HG02970 (cell line): ENCODE data around the gene FAM184B.
A peak's percentile ranks its signal among the peaks of the same experiment; 100 is the strongest.

Source experiments
- ATAC-seq: cut with Tn5 transposase; IDR thresholded peaks from one replicate; pipeline ENCODE4 v1.9.1; 2021; ENCODE audit warnings: mild to moderate bottlenecking, moderate library complexity, moderate number of reproducible peaks; ENCODE audit not compliant: unreplicated experiment, low FRiP score

The FAM184B gene

GRCh38 chr4:17781300-17782287, at the start of gene FAM184B:
FAM184B (minus strand) TSS chr4:17781621; CDS start chr4:17781299, 322 bp downstream.
- no peak for ATAC-seq

DNA sequence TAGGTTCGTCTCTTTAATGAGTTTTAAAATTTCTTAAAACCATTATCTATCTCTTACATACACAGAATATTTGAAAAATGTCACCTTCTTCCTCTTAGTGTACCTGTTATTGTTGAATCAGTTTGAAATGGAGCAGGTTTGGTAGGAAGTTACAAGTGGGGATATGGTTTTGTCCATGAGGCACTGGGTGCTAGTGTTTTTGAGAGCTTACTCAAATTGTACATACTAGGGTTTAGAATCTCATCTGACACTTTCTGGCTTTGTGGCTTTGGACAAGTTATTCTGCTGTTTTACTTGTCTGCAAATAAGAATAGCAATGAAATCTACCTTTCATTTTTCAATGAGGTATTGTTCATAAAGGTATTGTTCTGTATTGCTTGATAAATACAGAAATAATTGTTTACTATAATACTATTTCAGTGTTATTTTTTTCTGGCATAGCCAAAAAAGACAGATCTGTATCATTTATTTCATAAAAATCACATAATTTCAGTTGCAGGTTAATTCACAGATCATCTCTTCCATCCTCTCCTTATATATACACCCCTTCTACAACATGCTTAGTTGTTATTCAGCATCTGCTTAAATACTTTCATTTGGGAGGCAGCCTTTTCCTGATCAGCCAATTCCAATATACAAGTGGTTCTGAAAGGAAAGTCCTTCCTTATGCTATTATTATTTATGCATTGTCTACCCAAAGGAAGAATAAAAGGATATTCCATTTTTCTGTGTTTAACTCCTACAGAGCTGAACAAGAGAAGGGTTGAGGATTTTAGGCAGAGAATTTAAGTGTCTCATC, 42.6 kb upstream of the FAM184B start:
- no peak for ATAC-seq

GRCh38 chr4:17817027-17817426, 35.6 kb upstream of the FAM184B start:
- no peak for ATAC-seq

DNA sequence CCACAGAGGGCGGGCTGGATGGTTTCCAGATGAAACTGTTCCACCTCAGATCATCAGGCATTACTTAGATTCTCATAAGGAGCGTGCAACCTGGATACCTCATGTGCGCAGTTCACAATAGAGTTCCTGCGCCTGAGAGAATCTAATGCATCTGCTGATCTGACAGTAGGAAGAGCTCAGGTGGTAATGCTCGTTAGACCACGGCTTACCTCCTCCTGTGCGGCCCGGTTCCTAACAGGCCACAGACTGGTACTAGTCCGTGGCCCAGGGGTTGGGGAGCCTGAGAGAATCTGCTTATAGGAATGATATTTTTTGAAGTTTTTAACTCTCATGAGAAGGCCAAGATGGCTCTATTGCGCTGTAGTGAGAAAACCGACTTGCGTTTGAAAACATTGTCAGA, 34.7 kb upstream of the FAM184B start:
- no peak for ATAC-seq

DNA sequence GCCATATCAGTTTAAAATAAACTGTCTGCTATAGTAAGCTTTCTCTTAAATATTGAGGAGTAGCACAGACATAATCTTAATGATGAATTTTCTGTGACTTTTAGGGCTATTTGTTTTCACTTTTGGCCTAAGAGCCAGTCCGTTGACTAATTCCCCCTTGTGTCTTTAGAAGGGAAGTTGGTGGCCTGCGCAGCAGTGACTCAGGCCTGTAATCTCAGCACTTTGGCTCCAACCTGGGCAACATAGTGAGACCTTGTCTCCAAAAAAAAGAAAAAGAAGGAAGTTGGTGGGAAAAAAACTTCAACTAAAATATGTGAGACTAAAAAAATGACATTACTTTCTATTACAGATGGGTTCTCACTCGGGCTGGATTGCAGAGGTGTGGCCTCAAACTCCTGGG, 32.7 kb upstream of the FAM184B start:
- no peak for ATAC-seq

GRCh38 chr4:17812801-17813200, 31.4 kb upstream of the FAM184B start:
- ATAC-seq: no peak

GRCh38 chr4:17812125-17812524, 30.7 kb upstream of the FAM184B start:
- ATAC-seq: no peak

DNA sequence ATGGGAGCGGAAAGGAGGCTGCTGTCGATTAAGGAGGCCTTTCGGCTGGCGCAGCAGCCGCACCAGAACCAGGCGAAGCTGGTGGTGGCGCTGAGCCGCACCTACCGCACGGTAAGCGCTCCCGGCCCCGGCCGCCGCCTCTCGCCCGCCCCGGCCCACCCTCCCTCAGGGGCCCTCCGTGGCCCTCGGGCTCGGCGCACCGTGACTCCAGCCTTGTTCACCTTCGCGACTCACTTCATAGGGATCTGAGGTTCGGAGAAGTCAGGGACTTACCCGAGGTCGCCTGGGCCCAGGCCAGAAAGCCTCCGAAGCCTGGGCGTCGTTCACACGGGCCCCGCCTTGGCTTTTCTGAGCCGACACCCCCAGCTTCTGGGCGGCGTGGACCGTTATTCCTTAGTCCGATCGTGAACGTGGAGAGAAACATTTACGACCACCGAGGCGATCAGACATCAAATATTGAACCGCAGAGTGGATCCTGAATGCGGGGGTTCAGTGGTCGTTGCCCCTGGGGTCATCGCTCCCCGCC, 29.7 kb upstream of the FAM184B start:
- ATAC-seq: peak; percentile 24

GRCh38 chr4:17810260-17811077, 29.0 kb upstream of the FAM184B start, which contains the start of the genes DCAF16 and NCAPG:
DCAF16 (minus strand) TSS chr4:17810757; CDS start chr4:17804141, 6,616 bp downstream.
NCAPG (plus strand) TSS chr4:17810979; CDS start chr4:17811078, 99 bp downstream.
- ATAC-seq: peak; percentile 94

DNA sequence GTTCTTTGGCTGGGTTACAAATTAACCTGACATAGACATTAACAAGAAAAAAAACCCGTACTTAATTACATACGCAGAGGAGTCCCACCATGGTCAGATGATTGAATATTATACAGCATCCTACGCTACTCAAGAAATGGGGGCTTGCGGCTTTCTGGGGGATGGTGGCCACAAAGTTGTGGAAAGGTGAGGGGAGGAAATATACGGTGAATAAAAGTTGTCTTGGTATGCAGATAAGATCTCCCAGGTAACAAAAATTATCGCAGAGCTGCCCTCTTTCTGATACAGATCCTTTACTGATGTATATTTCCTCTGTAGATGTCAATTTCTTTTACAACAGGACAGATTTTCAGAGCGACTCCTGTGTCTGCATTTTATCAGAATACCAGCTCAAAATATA, 28.2 kb upstream of the FAM184B start:
- no peak for ATAC-seq

- ATAC-seq: no peak
Measured at GRCh38 chr4:17807446-17807845, 26.0 kb upstream of the FAM184B start.

DNA sequence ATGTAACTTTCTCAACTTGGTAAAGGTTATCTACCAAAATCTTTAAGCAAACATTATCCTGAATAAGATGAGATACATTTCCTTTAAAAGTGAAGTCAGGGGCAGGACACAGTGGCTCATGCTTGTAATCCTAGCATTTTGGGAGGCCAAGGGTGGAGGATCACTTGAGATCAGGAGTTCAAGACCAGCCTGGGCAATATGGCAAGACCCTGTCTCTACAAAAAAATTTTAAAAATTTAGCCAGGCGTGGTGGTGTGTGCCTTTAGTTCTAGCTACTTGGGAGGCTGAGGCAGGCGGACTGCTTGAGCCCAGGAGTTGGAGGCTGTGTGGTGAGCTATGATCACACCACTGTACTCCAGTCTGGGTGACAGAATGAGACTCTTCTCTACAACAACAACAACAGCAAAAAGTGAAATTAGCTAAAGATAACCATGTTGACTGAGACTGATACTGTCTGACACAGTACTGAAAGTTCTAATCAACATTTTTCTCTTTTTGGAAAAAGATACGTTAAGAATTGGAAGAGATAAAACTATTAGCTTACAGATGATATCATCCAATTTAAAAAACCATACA, 24.2 kb upstream of the FAM184B start:
- ATAC-seq: no peak

DNA sequence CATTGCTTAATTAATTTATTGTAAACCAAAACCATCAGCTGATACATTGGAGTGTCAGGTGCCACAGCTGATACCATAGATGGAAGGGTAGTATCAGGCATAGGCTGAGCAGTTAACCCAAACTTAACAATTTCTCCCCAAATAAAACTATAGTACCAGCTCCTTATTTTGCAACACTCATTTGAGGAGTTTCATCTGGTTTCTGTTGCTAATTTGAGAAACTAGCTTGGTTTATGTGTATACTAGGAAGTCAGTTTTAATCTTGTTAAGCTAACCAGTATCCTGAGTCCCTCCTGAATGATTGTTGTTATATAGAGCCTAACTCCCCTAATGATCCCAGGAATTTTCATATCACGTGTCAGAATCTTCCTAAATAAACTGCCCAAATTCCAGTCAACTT, 16.4 kb upstream of the FAM184B start:
- ATAC-seq: no peak

- no peak for ATAC-seq
Measured at GRCh38 chr4:17794730-17795129, 13.3 kb upstream of the FAM184B start.

- ATAC-seq: no peak
Measured at GRCh38 chr4:17788956-17789355, 7.5 kb upstream of the FAM184B start.

- ATAC-seq: no peak
Measured at GRCh38 chr4:17787315-17787714, 5.9 kb upstream of the FAM184B start.

- ATAC-seq: no peak
Measured at GRCh38 chr4:17786567-17786966, 5.1 kb upstream of the FAM184B start.

DNA sequence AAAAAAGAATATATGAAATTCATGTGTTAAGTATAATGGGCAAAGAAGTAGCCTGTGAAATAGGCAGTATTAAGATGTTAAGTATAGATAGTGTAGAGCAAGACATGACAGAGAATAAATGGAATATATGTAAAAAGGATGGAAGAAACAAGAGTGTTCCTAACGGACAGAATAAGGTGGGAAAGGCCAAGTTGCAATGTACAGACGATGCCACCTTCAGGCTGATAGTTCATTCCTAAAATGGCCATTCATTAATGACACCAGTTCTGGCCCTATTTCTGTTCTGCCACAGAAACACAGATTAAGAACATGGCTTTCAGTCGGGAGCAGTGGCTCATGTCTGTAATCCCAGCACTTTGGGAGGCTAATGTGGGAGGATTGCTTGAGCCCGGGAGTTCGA, 4.4 kb upstream of the FAM184B start:
- no peak for ATAC-seq

DNA sequence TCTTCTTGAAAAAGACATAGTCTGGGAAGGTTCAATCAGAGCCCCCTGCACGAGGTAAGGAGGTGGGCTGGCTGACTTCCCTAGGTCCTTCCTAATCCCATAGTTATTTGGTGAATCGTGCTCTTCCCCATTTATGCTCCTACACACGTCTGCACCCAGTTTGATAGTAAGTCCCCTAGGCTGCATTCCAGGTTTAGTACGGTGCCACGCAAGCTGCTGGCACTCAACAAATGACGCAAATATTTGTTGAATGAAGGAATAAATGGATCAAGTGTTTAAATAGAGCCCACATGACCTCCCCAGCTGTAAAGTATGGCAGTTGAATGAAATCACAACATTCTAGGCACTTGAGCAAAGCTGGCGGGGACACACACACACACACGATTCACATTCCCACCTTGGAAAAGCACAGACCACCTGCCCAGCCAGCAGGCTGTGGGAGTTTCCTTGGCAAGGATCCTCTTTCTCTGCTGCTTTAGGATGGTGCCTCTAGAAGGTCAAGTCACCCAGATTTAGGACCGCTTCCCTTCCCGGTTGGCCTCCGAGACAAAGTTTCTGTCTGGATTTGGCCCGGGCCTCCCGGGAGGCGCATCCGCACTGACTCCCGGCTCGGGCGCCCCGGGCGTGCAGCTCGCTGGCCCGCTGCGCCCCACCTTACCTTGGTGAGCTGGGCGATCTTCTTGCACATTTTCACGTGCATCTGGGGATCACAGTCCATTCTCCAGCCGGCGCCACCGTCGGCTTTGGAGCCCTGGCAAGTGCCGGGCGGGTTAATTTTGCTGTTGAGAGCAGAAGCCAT, 721 bp downstream of the FAM184B start:
- no peak for ATAC-seq
